Kidney (tissue), 14 donors: Measurements from ENCODE around the gene DHX30. TPM values are rescaled to one million over a fixed set of nuclear protein-coding genes. Genes with fewer than 3 reads are reported as not detected.
A peak's percentile ranks its signal among the peaks of the same experiment; 100 is the strongest.

ENCODE experiments used
- DNase-seq, 5 donors: peaks; one replicate each; pipeline ENCODE4 v3.0.0-alpha.2; 2013 to 2020
- FAIRE-seq: peaks from 2 replicates; lab custom pipeline; 2012; peaks lifted over from hg19 to GRCh38; lab: Jason Lieb, UNC
- H3K27ac ChIP-seq, 2 donors: one replicate each; pipeline ENCODE4 v1.7.0; 2013; ENCODE audit warnings: low read depth in 2 of 2, low read length in 2 of 2, inconsistent platforms in 1 of 2
- H3K27me3 ChIP-seq: one replicate; pipeline ENCODE4 v1.7.1; 2013; ENCODE audit warnings: low read length, inconsistent platforms; ENCODE audit not compliant: control insufficient read depth, insufficient read depth
- H3K36me3 ChIP-seq, 3 donors: one replicate each; pipeline versions ENCODE4 v1.7.0 to v1.7.1; 2013; ENCODE audit warnings: low read length in 3 of 3, control low read depth in 1 of 3, inconsistent platforms in 1 of 3; ENCODE audit not compliant: insufficient read depth in 3 of 3, control insufficient read depth in 2 of 3
- H3K4me1 ChIP-seq, 3 donors: one replicate each; pipeline versions ENCODE4 v1.7.0 to v1.7.1; 2013; ENCODE audit warnings: low read length in 3 of 3, inconsistent platforms in 1 of 3, low read depth in 1 of 3; ENCODE audit not compliant: control insufficient read depth in 2 of 3, insufficient read depth in 2 of 3
- H3K4me3 ChIP-seq, 3 donors: one replicate each; pipeline versions ENCODE4 v1.7.0 to v1.8.1; 2013; ENCODE audit warnings: low read length in 3 of 3, control low read depth in 1 of 3, inconsistent platforms in 1 of 3
- H3K9ac ChIP-seq, 3 donors: one replicate each; pipeline versions ENCODE4 v1.7.0 to v1.7.1; 2013; ENCODE audit warnings: low read length in 3 of 3, control low read depth in 1 of 3, inconsistent platforms in 1 of 3
- H3K9me3 ChIP-seq, 3 donors: one replicate each; pipeline versions ENCODE4 v1.7.0 to v1.7.1; 2013; ENCODE audit warnings: low read length in 3 of 3, control low read depth in 1 of 3, inconsistent platforms in 1 of 3; ENCODE audit not compliant: control insufficient read depth in 2 of 3, insufficient read depth in 1 of 3
- intact Hi-C: fragments of 100-400 bp; cut with DNase I; formaldehyde crosslinking; loops from one replicate; pipeline ENCODE4 v1.11.1; 2022
- microRNA-seq: library from miRNA; unstranded; fragments of <30 nt; microRNA quantifications from one replicate; pipeline ENCODE4 v1.2.0, GENCODE V29; 2020
- polyA plus RNA-seq: library from polyadenylated mRNA; stranded (reverse); fragments of 350-450 nt; fragmentation: Illumina TruSeq; extraction: RNeasy Lipid Tissue Mini Kit (QIAGEN cat#74804); gene quantifications from one replicate; pipeline ENCODE4 v1.2.3, GENCODE V29; 2014; ENCODE audit warnings: low read depth, low replicate concordance; ENCODE audit not compliant: insufficient read depth
- total RNA-seq: library from RNA; stranded (reverse); fragmentation: NEBNext Ultra II Directional; extraction: Animal tissue kit (Norgen Biotek cat#: 25700); gene quantifications from one replicate; pipeline ENCODE4 v1.2.1, GENCODE V29; 2021
- TF ChIP-seq, protein P1 (sequence below): IDR thresholded peaks from 3 replicates; pipeline ENCODE4 v1.5.1; 2012; ENCODE audit warnings: mild to moderate bottlenecking, moderate library complexity, borderline replicate concordance; ENCODE audit not compliant: insufficient read depth; ENCODE audit errors: extremely low read depth
- donor health status: control.
- donor health status: control.
- donor health status: control.
- donor health status: control.
- donor health status: control.
- donor health status: DM: yes; HTN: yes; CAD: no.
- donor health status: Normal renal cell carcinoma (clear cell type).

DHX30 gene
- total and polyA plus RNA-seq, 2 donors from 2014 or later: 37.8 to 59.7 TPM

DNA sequence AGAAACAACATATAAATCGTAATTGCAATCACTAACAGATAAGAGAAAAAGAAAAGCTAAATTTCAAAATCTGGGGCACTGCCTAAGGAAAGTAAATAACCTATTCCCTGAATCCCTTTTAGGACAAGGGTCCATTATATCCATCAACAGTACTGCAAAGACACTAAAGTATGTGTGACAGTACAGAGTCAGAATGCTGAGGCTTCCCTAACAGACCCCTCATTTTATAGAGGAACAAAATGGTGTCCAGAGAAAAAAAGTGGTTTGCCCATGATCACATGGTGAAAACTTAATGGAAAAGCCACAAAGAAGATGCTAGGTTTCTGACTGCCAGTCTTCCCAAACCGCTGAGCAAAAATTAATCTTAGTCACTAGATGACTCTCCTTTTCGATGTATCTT, 93.8 kb downstream of the DHX30 start:
- no peak overlapping the region for H3K4me3 ChIP-seq
- intact Hi-C loops: no loop called here
- no peaks in the 10 kb centered on the region for H3K27me3 ChIP-seq
- no peak for FAIRE-seq
- H3K9me3 ChIP-seq: no peaks in the 10 kb centered on the region
- DNase-seq: no peak
- no peak overlapping the region for H3K9ac ChIP-seq
- H3K36me3 ChIP-seq: peaks cover 0 to 6% (median 3%) of the 10 kb centered on the region in 3 donors
- H3K4me1 ChIP-seq: peaks cover 0 to under 1% (median 0%) of the 10 kb centered on the region in 3 donors
- TF ChIP-seq, protein P1, sequence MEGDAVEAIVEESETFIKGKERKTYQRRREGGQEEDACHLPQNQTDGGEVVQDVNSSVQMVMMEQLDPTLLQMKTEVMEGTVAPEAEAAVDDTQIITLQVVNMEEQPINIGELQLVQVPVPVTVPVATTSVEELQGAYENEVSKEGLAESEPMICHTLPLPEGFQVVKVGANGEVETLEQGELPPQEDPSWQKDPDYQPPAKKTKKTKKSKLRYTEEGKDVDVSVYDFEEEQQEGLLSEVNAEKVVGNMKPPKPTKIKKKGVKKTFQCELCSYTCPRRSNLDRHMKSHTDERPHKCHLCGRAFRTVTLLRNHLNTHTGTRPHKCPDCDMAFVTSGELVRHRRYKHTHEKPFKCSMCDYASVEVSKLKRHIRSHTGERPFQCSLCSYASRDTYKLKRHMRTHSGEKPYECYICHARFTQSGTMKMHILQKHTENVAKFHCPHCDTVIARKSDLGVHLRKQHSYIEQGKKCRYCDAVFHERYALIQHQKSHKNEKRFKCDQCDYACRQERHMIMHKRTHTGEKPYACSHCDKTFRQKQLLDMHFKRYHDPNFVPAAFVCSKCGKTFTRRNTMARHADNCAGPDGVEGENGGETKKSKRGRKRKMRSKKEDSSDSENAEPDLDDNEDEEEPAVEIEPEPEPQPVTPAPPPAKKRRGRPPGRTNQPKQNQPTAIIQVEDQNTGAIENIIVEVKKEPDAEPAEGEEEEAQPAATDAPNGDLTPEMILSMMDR: no peak
- H3K27ac ChIP-seq: no peak overlapping the region

DNA sequence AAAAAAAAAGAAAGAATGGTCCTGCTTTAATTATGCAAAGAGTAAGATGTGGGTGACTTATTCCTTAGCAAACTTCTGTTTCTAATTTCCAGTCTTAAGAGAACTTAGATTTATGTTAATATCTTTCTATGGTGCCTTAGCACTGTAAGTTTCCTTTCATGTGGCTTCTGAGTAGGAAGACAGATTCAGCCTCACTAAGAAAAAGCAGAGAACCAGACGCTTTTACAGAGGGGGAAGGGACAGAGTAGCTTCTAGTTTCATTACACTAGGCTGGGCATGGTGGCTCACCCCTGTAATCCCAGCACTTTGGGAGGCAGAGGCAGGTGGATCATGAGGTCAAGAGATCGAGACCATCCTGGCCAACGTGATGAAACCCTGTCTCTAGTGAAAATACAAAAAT, 95.0 kb downstream of the DHX30 start:
- no peak overlapping the region for H3K27ac ChIP-seq
- H3K4me1 ChIP-seq: no peaks in the 10 kb centered on the region
- H3K36me3 ChIP-seq: peaks cover 0 to 4% (median 0%) of the 10 kb centered on the region in 3 donors
- H3K9ac ChIP-seq: no peak overlapping the region
- H3K27me3 ChIP-seq: no peaks in the 10 kb centered on the region
- no peak overlapping the region for H3K4me3 ChIP-seq
- no peaks in the 10 kb centered on the region for H3K9me3 ChIP-seq
- TF ChIP-seq, protein P1: no peak
- FAIRE-seq (no peak), DNase-seq (no peak)
- intact Hi-C loops: no loop called here

DNA sequence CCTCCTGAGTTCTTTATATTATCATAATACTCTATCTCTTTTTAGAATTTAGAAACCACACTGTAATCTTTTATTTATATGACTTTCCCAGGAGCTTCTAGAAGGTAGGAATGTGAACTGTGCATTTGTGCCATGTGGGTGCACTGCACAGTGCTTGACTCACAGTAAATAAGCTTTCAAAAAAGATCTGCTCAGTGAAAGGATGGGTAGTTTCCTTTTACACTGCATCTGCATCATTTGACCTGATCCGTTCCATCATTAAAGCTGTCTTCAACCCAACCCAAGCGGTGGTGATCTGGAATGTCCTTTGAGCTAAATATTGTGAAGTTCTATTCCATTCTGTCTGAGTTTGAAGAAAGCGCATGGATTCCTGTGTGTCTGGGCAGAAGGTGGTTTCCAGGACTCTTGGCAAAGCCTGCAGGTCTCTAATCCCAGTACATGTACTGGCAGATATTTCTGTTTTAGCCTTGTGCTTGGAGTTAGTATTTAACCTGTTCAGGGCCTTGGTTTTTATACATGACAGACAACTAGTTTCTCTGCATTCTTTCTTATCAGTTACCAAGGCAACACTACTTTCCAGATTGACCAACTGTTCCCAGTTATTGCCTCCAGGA, 96.7 kb downstream of the DHX30 start:
- no peak for FAIRE-seq
- H3K27ac ChIP-seq: no peak overlapping the region
- TF ChIP-seq, protein P1: no peak

More for the DNA sequence above, 96.7 kb downstream of the DHX30 start:
- no peaks in the 10 kb centered on the region for H3K4me1 ChIP-seq
- no peaks in the 10 kb centered on the region for H3K9me3 ChIP-seq
- H3K4me3 ChIP-seq: no peak overlapping the region
- no peak overlapping the region for H3K9ac ChIP-seq
- DNase-seq: peak in 1 of 5 donors; percentile 11
- no peaks in the 10 kb centered on the region for H3K27me3 ChIP-seq
- intact Hi-C loops: no loop called here
- peaks cover 0 to 4% (median 0%) of the 10 kb centered on the region in 3 donors for H3K36me3 ChIP-seq

Small RNA genes within 50 kb of the gene (microRNA-seq; reads per million reads assigned to microRNA genes)
- gene MIR1226: 12.5 reads per million, percentile 24 among the genes with 10 or more reads in this experiment

Other genes starting within 250 kb of the DHX30 start
- 0.16 TPM for gene CSPG5, start 224.3 kb upstream of the DHX30 start, total RNA-seq
- gene CSPG5, start 224.3 kb upstream of the DHX30 start, polyA plus RNA-seq: 0.67 TPM
- 80.4 TPM for gene SMARCC1, start 21.2 kb upstream of the DHX30 start, total RNA-seq
- 11.6 TPM for gene SMARCC1, start 21.2 kb upstream of the DHX30 start, polyA plus RNA-seq
- 239 TPM for gene MAP4, start 213.3 kb downstream of the DHX30 start, total RNA-seq
- gene MAP4, start 213.3 kb downstream of the DHX30 start, polyA plus RNA-seq: 69.6 TPM